ENCODE results near the gene NFATC4.
A peak's percentile ranks its signal among the peaks of the same experiment; 100 is the strongest.

NFATC4 gene

DNA sequence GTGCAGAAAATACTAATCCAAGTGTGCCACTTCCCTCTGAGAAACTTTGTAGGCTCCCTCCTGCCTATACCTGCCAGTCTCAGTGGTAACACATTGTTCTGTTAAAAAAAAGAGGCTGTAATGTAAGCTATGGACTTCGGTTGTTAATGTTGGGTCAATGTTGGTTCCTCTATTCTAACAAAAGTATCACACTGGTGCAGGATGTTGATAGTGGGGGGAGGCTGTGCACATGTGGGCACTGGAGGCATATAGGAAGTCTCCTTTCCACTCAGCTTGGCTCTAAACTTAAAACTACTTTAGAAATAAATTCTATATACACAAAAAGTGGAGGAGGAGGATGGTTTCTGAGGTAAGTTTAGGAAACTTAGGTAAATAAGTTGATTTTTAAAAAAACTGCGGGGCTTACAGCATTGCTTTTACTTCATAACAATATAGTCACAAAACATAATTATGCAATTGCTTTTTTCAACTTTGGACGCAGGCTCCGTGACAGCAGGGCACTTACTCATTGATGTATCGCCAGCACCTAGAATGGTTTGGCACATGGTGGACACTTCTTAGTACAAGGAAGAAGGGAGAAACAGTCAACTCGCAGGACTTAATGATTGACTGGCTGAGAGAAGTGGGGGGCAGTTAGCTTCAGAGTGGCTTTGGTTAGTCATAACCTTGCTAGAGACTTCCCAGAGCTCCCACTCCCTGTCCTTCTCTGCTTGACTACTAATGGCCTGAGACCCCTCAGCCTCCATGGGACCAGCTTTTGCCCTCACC is 22.9 kb downstream of the NFATC4 start:
- DNase-seq = no peak

DNA sequence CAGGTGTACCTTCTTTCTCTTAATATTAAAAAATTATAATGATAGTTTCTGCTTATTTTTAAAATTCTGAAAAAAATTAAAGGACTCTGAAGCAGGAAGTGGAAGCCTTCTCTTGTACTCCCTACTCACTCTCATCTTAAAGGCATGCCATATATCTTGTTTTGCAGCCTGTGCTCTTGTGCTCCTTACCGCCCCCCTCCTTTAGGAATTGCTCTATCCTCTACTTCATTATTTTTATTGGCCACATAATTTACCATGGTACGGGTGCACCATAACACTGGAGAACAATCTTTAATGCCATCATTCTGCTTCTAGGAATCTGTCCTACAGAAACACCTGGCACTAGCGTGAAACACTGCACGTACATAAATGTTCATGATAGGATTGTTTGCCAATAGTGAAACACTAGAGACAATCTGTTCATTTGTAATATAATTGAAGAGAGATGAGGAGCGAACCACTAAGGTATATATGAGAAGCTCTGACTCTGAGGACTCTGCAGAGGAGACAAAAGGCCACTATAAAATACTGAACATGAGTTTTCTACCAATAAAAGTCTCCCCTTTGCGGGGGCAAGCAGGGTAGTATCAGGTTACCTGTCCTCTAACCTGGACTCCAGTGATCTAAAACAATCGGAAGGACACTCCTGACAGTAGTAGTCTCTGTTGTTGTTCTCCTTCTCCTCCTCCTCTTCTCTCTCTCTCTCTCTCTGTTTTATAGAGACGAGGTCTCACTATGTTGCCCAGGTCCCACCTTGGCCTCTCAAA is 24.5 kb downstream of the NFATC4 start:
- DNase-seq = no peak

DNA sequence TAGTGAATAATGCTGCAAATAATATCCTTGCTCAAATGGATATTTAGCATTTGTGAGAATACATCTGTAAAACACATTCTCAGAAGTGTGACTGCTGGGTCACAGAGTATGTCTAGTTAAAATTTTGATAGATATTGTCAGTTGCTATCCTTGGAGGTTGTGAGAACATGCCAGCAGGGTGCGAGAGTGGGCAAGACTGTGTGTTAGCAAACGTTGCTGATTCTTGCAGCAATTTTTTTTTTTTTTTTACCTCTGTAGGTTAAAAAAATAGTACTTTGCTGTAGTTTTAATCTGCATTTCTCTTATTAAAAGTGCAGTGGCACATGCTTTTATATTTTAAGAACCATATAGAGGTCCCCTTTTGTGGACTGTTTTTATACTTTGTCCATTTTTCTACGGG is 26.3 kb downstream of the NFATC4 start:
- no peak for DNase-seq

DNA sequence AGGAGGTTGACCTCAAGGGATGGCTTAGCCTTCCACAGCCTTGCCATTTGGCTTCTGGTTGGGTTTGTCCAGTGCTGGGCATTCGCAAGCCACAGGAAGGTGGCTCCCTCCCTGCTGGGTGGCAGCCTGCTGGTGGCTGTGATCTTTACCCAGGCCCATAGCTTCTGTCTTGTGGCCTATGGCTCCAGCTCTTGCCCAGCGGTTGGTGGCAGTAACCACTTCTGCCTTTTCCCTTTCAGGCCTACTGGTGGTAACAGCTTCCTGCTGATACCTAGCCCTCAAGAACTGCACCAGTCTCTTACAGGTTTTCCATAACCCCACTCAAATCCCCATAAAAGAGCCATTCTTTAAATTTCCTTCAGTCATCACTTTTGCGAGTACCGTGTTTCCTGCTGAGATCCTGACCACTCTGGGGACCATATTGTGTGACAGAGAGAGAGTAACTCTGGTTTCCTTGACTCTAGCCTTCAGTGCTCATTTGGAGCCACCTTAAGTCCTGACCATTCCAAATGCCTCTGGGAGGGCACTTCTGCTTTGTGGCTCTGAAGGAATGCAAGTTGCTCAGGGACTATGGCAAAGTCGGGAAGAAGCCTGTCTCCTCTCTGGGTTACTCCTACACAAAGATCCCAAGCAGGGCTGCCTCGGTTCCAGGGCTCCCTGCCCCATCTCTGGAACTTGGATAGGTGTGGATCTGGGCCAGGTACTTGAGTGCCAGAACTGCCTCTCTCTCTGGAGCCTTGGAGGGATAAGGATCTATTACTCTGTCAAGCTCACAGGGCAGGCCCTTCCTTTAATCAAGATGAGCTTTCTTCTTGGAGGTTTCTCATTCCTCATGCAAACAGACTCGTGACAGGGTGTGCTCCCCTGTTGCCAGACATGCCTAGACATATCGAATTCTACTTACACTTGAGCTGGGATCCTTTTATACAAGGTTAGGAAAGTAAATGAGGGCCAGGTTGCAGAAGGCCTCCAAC is 27.9 kb downstream of the NFATC4 start:
- peak; percentile 5 for DNase-seq

DNA sequence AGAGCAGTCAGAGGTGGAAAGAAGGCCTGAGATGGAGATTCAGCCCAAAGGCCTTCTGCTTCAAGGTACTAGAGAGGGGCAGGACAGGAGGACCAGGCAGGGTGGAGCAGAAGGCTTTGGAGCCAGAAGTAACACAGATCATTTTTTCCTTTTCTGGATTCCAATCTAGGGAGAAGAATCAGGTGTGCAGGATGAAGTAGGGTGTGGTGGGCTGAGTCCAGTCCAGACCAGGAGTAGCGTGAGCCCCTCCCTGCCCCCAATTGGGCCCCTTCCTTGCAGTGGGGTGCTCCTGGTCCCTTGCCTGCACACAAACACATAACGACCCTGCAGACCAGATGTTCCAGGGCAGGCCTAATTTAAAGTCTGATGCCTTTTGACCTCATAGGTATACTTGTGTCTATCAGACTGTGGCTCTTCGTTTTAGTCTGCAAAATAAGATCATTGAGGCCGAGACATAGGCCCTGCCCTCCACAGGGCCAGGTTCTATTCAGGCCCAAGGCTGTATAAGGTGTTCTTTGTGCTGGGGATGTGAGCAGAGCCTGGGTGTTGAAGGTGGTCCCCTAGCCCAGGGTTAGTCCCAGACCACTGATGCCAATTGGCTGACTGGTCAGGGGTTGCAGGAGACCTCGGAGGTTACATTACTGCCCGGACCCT is 29.8 kb downstream of the NFATC4 start:
- no peak for DNase-seq

DNA sequence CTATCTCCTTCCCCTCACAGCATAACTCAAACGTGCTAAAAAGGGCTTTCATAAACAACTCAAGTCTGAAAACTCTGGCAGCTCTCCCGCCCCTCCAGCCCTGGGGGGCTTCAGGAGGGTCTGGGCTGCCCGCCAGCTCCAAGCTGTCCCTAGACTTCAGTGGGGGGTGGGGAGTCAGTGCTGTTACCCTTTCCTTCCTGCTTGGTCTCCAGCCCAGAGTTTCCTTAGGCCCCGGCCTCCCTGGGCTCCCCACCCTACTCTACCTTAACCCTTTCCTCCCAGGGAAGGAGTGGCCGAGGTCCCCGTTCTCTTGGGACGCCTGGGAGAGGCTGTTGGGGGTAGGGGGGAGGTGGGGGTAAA is 30.3 kb downstream of the NFATC4 start:
- peak; percentile 15 for DNase-seq

DNA sequence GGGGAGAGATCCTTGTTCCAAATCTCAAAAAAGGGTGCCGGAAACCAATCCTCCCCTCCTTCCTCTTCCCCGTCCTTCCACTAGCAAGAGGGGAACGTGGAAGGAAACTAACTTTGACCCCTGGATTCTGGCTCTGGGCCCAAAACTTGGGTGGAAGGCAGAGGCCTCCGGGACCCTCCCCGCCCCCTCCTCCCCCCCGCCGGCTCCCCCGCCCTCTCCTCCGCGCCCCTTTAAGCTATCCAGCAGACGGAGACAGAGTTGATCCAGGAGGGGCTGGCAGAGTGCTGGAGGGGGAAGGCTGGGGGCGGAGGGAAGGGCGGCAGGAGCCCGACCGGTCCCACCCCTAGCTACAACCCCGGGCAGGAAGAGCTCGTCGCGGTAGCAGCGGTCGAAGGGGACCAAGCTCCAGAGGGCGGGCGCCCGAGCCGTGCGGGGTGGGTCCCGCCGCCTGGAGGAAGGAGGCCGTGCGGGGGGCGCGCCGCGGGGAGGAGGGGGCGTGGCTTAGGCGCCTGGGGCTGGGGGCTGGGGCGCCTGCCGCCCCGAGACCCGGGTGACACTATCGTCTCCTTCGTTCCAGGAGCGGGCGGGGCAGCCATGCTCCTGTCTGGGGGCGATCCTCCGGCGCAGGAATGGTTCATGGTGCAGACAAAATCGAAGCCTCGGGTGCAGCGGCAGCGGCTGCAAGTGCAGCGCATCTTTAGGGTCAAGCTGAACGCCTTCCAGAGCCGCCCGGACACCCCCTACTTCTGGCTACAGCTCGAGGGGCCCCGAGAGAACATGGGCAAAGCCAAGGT is 30.9 kb downstream of the NFATC4 start, which contains the start of gene NYNRIN:
Gene NYNRIN (plus strand): TSS at position 351 of the 794 bp plus-strand sequence. CDS start 244 bp downstream, at position 595.
- peak; percentile 12 for DNase-seq

DNA sequence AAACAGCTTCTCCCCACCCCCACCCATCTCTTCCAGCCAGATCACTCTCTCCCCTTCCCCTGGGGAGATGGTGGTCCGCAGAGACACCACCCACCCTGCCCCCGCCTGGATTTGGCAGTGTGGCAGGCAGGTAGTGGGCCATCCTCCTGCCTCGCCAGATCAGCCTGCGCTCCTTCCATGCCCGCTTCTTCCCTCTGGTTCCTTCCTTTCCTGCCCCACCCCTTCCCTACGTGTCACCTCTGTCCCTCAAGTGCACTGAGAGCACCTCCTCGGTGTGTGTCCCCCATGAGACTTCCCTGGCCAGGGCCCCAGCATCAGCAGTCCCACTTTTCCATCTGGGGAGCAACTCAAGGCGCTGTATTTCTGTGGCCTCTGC is 31.5 kb downstream of the NFATC4 start:
- DNase-seq = peak; percentile 9

DNA sequence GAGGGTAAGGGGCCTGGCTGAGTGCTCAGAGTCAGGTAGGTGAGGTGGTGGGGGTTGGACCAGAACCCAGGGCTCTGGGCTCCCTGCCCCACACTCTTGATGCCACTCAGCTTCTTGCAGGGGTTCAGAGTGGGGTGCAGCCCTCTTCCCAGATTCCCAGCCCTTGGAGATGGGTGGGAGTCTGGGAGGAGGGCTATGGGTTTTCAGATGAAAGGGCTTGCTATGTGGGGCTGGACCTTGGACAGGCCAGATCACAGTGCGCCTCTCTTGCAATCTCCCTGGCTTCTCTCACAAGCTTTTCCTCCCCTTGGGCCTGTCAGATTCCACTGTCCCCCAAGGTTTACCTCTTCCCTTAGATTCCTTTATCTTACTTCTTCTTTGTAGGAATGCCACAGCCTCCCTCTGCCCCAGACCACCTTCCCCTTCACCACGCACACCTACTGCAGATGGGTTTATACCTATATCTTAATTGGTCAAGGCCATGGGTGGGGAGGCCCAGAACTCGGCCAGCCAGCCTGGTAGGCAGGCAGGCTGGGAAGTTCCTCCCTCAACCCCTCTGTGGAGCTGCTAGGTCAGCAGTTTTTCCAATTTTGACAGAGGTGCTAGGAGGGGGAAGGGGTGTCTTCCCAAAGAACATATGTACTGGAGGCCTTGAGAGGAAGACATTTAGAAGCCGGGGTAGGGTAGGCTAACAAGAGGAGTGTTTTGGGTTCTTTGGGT is 32.2 kb downstream of the NFATC4 start:
- no peak for DNase-seq

DNA sequence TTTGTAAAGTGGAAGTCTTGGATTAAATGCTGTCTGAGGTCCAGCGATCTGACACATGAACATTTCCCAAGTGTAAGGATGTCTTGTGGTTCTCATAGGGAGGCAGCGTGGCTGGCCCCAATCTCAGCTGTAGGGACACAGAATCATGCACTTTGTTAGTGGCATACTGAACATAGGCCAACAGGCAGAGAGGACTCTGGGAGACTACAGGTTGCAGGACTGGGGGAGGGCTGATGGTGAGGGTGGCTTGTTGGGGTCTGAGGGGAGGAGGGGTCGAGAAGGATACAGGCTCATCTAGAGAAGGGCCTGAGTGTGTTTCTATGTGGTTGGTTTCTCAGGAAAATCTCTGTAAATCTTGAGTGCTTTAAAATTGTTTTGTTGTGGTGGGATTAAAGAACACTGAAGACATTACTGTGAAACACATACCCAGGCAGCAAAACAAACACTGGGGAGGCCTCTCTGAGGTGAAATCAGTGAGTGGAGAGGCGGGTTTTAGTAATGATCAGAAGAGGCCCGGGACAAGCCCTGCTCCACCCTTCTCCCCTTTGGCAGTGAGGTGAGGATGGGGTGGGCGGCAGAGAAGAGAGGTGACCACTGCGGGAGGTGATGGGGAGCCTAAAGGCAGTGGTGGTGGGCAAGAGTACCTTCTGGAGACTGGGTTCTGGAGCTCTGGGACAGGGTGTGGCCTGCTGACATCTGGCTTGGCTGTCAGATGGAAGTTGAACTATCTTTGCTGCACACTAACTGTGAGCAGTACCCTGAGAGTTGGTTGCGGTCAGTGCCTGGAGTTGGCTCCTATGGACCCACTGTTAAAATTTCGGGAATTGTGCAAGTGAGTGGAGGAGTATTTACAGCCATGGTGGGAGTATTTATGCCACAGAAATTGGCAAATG is 34.1 kb downstream of the NFATC4 start:
- no peak for DNase-seq

DNA sequence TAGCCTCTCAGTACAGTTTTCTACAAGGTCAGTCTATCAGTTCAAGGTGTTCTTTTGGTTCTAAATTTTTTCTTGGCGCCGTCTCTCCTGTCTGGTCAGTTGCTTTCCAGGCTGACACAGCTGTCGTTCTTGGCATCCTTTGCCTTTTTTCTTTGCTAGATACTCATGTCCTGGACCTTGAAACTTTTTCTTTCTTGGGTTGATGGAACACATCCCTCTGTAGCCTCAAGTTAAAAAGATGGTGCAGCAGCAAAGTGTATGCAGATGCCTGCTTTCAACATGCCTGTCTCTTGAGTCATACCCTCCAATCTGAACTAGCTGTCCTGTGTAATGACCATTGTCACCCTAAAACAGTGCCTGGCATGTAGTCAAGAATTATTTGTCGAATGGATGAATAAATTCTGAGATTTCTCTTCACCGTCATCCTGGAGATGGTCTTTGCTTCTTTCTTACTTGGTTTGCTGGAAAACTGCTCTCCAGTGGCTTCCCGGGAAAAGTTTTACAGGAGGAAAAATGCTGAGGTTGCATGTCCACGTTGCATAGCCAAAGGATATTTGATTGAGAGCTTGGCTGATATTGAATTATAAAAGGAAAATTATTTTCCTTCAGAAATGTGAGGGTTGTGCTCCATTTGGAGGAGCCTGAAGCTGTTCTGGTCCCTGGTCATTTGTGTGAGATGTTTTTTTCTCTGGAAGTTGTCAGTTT is 35.5 kb downstream of the NFATC4 start:
- no peak for DNase-seq

DNA sequence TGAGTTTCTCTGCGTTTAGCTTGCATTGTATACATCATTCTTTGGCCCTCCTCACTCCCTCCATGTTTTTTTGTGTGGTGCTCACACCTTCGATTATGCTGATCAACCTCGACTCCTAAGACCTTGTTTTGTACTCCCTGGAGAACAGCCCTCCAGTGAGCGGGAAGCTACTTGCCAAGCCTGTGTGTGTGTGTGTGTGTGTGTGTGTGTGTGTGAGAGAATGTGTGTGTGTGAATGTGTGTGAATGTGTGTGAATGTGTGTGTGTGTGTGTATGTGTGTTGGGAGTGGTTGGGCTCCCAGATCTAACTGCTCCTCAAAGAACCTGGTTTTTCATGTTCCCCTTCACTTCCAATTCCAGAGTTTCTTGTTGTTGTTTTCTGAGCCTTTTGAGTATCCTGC is 36.8 kb downstream of the NFATC4 start:
- DNase-seq = no peak

DNA sequence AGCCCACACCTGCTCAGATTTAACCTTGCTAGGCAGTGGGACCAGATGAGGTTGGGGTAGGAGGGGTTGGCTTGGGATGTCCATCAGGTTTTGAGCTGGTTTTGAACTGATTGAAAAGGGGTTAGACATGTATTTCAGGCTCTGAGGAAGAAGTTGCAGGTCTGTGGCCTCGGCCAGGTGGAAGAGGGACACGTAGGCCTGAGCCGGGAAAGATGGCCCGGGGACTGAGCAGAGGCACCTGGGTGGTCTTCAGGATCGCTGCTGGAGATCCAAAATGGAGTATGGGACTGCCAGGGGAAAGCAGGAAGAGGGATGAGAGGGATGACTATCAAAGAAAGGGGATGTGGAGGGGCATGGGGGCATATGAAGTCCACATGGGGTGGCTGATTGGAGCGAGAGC is 38.4 kb downstream of the NFATC4 start:
- no peak for DNase-seq

DNA sequence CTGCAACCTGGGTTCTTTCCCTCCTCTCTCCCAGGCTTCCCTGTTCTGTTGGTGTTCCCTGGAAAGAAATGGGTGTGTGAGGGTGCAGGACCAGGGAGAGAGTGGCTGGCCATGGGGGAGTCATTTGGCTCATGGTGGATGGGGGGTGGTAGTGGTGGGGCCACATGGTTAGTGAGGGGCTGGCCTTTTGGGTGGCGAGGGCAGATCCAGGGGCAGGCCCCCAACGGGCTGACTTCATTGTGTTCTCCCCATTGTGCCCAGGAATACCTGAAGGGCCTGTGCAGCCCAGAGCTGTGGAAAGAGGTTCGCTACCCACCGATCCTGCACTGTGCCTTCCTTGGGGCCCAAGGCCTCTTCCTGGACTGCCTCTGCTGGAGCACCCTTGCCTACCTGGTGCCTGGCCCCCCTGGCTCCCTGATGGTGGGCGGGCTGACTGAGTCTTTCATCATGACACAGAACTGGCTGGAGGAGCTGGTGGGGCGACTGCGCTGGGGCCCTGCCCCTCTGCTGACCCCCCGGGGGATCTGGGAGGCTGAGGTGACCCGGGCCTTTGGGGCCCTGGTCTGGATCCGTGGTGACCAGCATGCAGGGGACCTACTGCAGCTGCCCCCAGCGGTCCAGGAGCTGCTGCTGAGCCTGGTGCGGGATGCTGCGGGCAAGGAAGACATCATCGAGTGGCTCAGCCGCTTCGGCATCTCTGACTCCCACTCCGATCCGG is 39.8 kb downstream of the NFATC4 start:
- DNase-seq = no peak

DNA sequence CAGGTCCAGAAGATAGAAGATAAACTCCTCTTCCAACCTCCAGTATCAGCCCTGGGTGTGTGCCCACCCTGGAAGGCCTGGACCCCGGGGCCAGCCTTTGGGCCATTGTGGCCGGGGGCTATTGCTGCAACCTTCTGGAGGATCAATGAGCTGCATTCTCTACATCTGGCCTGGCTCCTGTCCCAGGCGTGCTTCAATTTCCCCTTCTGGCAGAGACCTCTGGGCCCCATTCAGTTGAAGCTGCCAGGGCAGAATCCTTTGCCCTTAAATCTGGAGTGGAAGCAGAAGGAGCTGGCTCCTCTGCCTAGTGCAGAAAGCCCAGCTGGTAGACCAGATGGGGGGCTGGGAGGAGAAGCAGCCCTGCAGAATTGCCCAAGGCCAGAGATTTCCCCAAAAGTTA is 40.8 kb downstream of the NFATC4 start:
- no peak for DNase-seq

DNA sequence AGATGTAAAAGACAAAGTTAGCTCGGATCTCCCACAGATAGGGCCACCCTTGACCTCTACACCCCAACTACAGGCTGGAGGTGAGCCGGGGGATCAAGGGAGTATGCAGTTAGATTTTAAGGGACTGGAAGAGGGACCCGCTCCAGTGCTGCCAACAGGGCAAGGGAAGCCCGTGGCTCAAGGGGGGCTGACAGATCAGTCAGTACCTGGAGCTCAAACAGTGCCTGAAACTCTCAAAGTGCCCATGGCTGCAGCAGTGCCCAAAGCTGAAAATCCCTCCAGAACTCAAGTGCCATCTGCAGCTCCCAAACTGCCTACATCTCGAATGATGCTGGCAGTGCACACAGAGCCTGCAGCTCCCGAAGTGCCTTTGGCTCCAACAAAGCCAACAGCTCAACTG is 41.2 kb downstream of the NFATC4 start:
- no peak for DNase-seq

DNA sequence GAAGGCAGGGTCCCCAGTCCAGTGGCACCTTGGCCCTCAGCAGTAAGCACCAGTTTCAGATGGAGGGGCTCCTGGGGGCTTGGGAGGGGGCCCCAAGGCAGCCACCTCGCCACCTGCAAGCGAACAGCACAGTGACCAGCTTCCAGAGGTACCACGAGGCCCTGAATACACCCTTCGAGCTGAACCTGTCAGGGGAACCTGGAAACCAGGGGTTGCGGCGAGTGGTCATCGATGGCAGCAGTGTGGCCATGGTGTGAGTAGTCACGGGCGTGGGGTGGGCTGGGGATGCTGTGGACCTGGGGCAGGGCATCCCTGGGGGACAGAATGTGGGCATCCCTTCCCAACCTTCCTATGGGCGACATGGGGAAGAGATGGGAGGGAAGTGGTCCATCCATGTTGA is 42.0 kb downstream of the NFATC4 start:
- DNase-seq = no peak
